HTR-8/SVneo (cell line): ENCODE data around the gene TBX20.
"Not testable (repeated sequence)": the region's sequence is repeated elsewhere in the genome, so short reads cannot be mapped to it uniquely, and the experiment has no call there.

Experiments used
- DNase-seq: peaks from one replicate; pipeline ENCODE4 v3.0.0; 2011; ENCODE audit warnings: low spot score, mixed read lengths; ENCODE audit not compliant: insufficient read length
- FAIRE-seq: peaks from 2 replicates; lab custom pipeline; 2011; peaks lifted over from hg19 to GRCh38; lab: Jason Lieb, UNC

The TBX20 gene

GRCh38 chr7:35256256-35257175 lies 2.6 kb upstream of the TBX20 start:
- no peak for DNase-seq
- no peak for FAIRE-seq

GRCh38 chr7:35255443-35256255 lies 1.7 kb upstream of the TBX20 start:
- DNase-seq (no peak), FAIRE-seq (no peak)

GRCh38 chr7:35254496-35255442 lies 869 bp upstream of the TBX20 start:
- DNase-seq = no peak
- no peak for FAIRE-seq

GRCh38 chr7:35253460-35253709 lies 515 bp downstream of the TBX20 start:
- FAIRE-seq (no peak), DNase-seq (no peak)

- DNase-seq = no peak
- no peak for FAIRE-seq
Measured at GRCh38 chr7:35252612-35253459, 1.1 kb downstream of the TBX20 start.

- no peak for DNase-seq
Measured at GRCh38 chr7:35251606-35252310, 2.1 kb downstream of the TBX20 start.

GRCh38 chr7:35250941-35251340 lies 3.0 kb downstream of the TBX20 start:
- FAIRE-seq = no peak
- DNase-seq = no peak

More at GRCh38 chr7:35251606-35252310, 2.1 kb downstream of the TBX20 start:
- FAIRE-seq = no peak

- FAIRE-seq (no peak), DNase-seq (no peak)
Measured at GRCh38 chr7:35250452-35250851, 3.4 kb downstream of the TBX20 start.

GRCh38 chr7:35249537-35249907 lies 4.4 kb downstream of the TBX20 start:
- DNase-seq = no peak
- FAIRE-seq = no peak

GRCh38 chr7:35248576-35249536 lies 5.0 kb downstream of the TBX20 start:
- FAIRE-seq = no peak
- no peak for DNase-seq

GRCh38 chr7:35246819-35247218 lies 7.1 kb downstream of the TBX20 start:
- DNase-seq (no peak), FAIRE-seq (no peak)

- FAIRE-seq (no peak), DNase-seq (no peak)
Measured at GRCh38 chr7:35241884-35242283, 12.0 kb downstream of the TBX20 start.

GRCh38 chr7:35241436-35241835 lies 12.5 kb downstream of the TBX20 start:
- DNase-seq (no peak), FAIRE-seq (no peak)

- not testable (repeated sequence) for DNase-seq
- peak; percentile 63 for FAIRE-seq
Measured at GRCh38 chr7:35241008-35241407, 12.9 kb downstream of the TBX20 start.

GRCh38 chr7:35238456-35238855 lies 15.4 kb downstream of the TBX20 start:
- not testable (repeated sequence) for DNase-seq, FAIRE-seq

- FAIRE-seq (no peak), DNase-seq (no peak)
Measured at GRCh38 chr7:35232994-35233393, 20.9 kb downstream of the TBX20 start.

- FAIRE-seq, DNase-seq: not testable (repeated sequence)
Measured at GRCh38 chr7:35231221-35231620, 22.7 kb downstream of the TBX20 start.
